ENCODE measurements around the gene KIF3A. TPM values are rescaled to one million over a fixed set of nuclear protein-coding genes. Genes with fewer than 3 reads are reported as not detected.

KIF3A gene
- total and polyA plus RNA-seq, 2 experiments from 2014 or later, result 11.2 to 19.7 TPM

- TF ChIP-seq REST (IDR thresholded peaks at IDR 0.05; ENCODE audit: unreplicated experiment), result no peak
Measured at GRCh38 chr5:132718544-132719312, 18.6 kb downstream of the KIF3A start (continued).

- no peak overlapping the region for H3K4me2 ChIP-seq
- ATAC-seq (no peak), DNase-seq (ENCODE audit: low spot score) (peak; percentile 19)
- H3F3A ChIP-seq (replicated peaks; ENCODE audit: low read depth), result no peaks in the 10 kb centered on the region
- no peaks in the 10 kb centered on the region for H3K79me2 ChIP-seq (replicated peaks; ENCODE audit: insufficient read depth)
- Mint-ChIP-seq H3K4me3 (no peak overlapping the region), H3K27ac (no peak overlapping the region), H3K9me3 (no peaks in the 10 kb centered on the region), H3K36me3 (ENCODE audit: low read depth) (no peaks in the 10 kb centered on the region), H3K27me3 (ENCODE audit: insufficient read depth, low read depth, poor library complexity) (no peaks in the 10 kb centered on the region), H3K4me1 (no peaks in the 10 kb centered on the region)
- H3K4me1 ChIP-seq (ENCODE audit: insufficient read depth), result no peaks in the 10 kb centered on the region
- H4K20me1 ChIP-seq (replicated peaks; ENCODE audit: insufficient read depth), result no peaks in the 10 kb centered on the region
- no peak overlapping the region for H3K27ac ChIP-seq (ENCODE audit: low read depth)
- no peaks in the 10 kb centered on the region for H3K36me3 ChIP-seq (ENCODE audit: insufficient read depth)
- TF ChIP-seq ETS1 (IDR thresholded peaks at IDR 0.05) (no peak), CTCF (conservative IDR thresholded peaks at IDR 0.05; ENCODE audit: low read depth in 2 of 2) (peak in 1 of 2 experiments; percentile 65; a peak in 3 of 4 replicates)
- no peaks in the 10 kb centered on the region for H3K27me3 ChIP-seq (ENCODE audit: insufficient read depth)
- H2AFZ ChIP-seq, result no peak overlapping the region
- H3K9me2 ChIP-seq (ENCODE audit: insufficient read depth), result no peaks in the 10 kb centered on the region
- no peak overlapping the region for H3K4me3 ChIP-seq
Measured at GRCh38 chr5:132714456-132715307, 22.7 kb downstream of the KIF3A start.
